K562 (cell line): Measurements from ENCODE around the gene TUBB2A. TPM values are rescaled to one million over a fixed set of nuclear protein-coding genes. Genes with fewer than 3 reads are reported as not detected.

Experiments used
- ADNP ChIP-seq: fragments of 200-800 bp; sonication (Bioruptor generic); IDR thresholded peaks from 2 replicates; pipeline ENCODE4 v1.6.1; 2016; ENCODE audit warnings: missing genetic modification characterization, missing compliant biosample characterization
- ATF7 ChIP-seq: fragments of 450-650 bp; IDR thresholded peaks from 2 replicates; pipeline ENCODE4 v1.7.1; 2014; ENCODE audit warnings: mild to moderate bottlenecking, moderate library complexity
- KDM5B ChIP-seq: fragments of 200-600 bp; sonication (generic); IDR thresholded peaks from 2 replicates; pipeline ENCODE4 v1.6.1; 2012; ENCODE audit warnings: low read depth, mild to moderate bottlenecking, moderate library complexity, low read length, control low read depth, inconsistent platforms; ENCODE audit not compliant: insufficient replicate concordance
- MEF2D ChIP-seq: conservative IDR thresholded peaks from 2 replicates; pipeline ENCODE4 v1.6.1; 2016; ENCODE audit warnings: low read depth, missing genetic modification characterization, missing compliant biosample characterization
- NCOA1 ChIP-seq: fragments of 450-650 bp; IDR thresholded peaks from 2 replicates; pipeline ENCODE4 v1.6.1; 2016; ENCODE audit warnings: low read depth
- NCOA2 ChIP-seq, 2 experiments: fragments of 450-650 bp; IDR thresholded peaks; 2 replicates each; pipeline ENCODE4 v1.6.1; 2018; ENCODE audit warnings: mild to moderate bottlenecking in 2 of 2, moderate library complexity in 1 of 2; ENCODE audit not compliant: partially characterized antibody in 2 of 2
- NFE2L1 ChIP-seq: fragments of 450-650 bp; IDR thresholded peaks from 2 replicates; pipeline ENCODE4 v1.6.1; 2016; ENCODE audit warnings: missing genetic modification characterization, low read depth, mild to moderate bottlenecking, missing compliant biosample characterization, moderate library complexity, borderline replicate concordance
- NUFIP1 ChIP-seq: fragments of 450-650 bp; IDR thresholded peaks from 2 replicates; pipeline ENCODE4 v1.6.1; 2018; ENCODE audit not compliant: partially characterized antibody
- RAD21 ChIP-seq, 2 experiments: fragments of 250-450 bp in 1 of 2; fragments of 450-650 bp in 1 of 2; sonication (Bioruptor Pico) in 1 of 2; formaldehyde crosslinking in 1 of 2; IDR thresholded peaks in 1 of 2; conservative IDR thresholded peaks in 1 of 2; 2 replicates each; pipeline versions ENCODE4 v1.4.0 to v1.8.0; 2020 to 2022; ENCODE audit warnings: mild to moderate bottlenecking in 2 of 2, moderate library complexity in 1 of 2
- SMARCA5 ChIP-seq: fragments of 450-650 bp; IDR thresholded peaks from 2 replicates; pipeline ENCODE4 v1.6.1; 2016
- SP2 ChIP-seq: IDR thresholded peaks from 2 replicates; pipeline ENCODE4 v1.6.1; 2011; ENCODE audit warnings: mild to moderate bottlenecking, low read depth, low read length, moderate library complexity; ENCODE audit not compliant: poor library complexity, severe bottlenecking; ENCODE audit errors: extremely low read depth
- THRAP3 ChIP-seq: fragments of 450-650 bp; IDR thresholded peaks from 2 replicates; pipeline ENCODE4 v1.6.1; 2016; ENCODE audit warnings: mild to moderate bottlenecking, inconsistent platforms, borderline replicate concordance
- ZBTB1 ChIP-seq: sonication (generic); formaldehyde crosslinking; IDR thresholded peaks from 2 replicates; pipeline ENCODE4 v1.8.1; 2023; ENCODE audit warnings: missing genetic modification reagents, low read depth, mild to moderate bottlenecking, borderline replicate concordance
- ZFP1 ChIP-seq: fragments of 450-650 bp; formaldehyde crosslinking; IDR thresholded peaks from 2 replicates; pipeline ENCODE4 v1.4.0; 2020; ENCODE audit warnings: mild to moderate bottlenecking, mixed read lengths
- ZNF644 ChIP-seq: fragments of 200-800 bp; sonication (Bioruptor generic); IDR thresholded peaks from 2 replicates; pipeline ENCODE4 v1.6.1; 2016; ENCODE audit warnings: low read depth, missing genetic modification characterization, missing compliant biosample characterization
- ZNF764 ChIP-seq: fragments of 250-450 bp; sonication (Bioruptor Pico); IDR thresholded peaks from 2 replicates; pipeline ENCODE4 v1.4.0; 2020; ENCODE audit warnings: low read depth, mild to moderate bottlenecking, moderate library complexity
- polyA plus RNA-seq, 8 experiments: library from polyadenylated mRNA; depleted of rRNA in 4 of 8; stranded (reverse) in 5 of 8; unstranded in 3 of 8; fragments of >200 nt; fragmentation: Nextera tagmentation in 2 of 8; fragmentation: Illumina TruSeq in 1 of 8; extraction: Ambion mirVana in 2 of 8; extraction: Trizol in 1 of 8; gene quantifications; 2 replicates each; pipeline versions ENCODE4 v1.2.1 to v1.2.3, GENCODE V29; 2011 to 2014; ENCODE audit warnings: inconsistent platforms in 1 of 8, missing spikeins in 1 of 8
- total RNA-seq, 7 experiments: library from RNA; depleted of rRNA in 6 of 7; stranded (reverse); fragments of >200 nt in 6 of 7; fragmentation: Illumina TruSeq in 2 of 7; extraction: Trizol in 2 of 7; gene quantifications; 2 replicates each; pipeline versions ENCODE4 v1.2.1 to v1.2.3, GENCODE V29; 2011 to 2021; ENCODE audit warnings: low replicate concordance in 1 of 7
- TF ChIP-seq, protein P1 (sequence below), 2 experiments: IDR thresholded peaks; 2 replicates each; pipeline ENCODE4 v1.6.1; 2012; ENCODE audit warnings: improper control_type of control experiment in 2 of 2, low read depth in 2 of 2, low read length in 2 of 2, borderline replicate concordance in 1 of 2
- TF ChIP-seq, protein P2 (sequence below): fragments of 250-450 bp; sonication (Bioruptor Pico); IDR thresholded peaks from 2 replicates; pipeline ENCODE4 v1.5.0; 2022; ENCODE audit warnings: mild to moderate bottlenecking
- TF ChIP-seq, protein P3 (sequence below): fragments of 450-650 bp; IDR thresholded peaks from 2 replicates; pipeline ENCODE4 v1.6.1; 2018; ENCODE audit not compliant: partially characterized antibody

Gene TUBB2A
- total and polyA plus RNA-seq, 9 of the 15 experiments (the other 6 are each of a cell fraction or from before 2014, with no cell fraction given) = 3.6 to 92.1 (median 45.6) TPM

DNA sequence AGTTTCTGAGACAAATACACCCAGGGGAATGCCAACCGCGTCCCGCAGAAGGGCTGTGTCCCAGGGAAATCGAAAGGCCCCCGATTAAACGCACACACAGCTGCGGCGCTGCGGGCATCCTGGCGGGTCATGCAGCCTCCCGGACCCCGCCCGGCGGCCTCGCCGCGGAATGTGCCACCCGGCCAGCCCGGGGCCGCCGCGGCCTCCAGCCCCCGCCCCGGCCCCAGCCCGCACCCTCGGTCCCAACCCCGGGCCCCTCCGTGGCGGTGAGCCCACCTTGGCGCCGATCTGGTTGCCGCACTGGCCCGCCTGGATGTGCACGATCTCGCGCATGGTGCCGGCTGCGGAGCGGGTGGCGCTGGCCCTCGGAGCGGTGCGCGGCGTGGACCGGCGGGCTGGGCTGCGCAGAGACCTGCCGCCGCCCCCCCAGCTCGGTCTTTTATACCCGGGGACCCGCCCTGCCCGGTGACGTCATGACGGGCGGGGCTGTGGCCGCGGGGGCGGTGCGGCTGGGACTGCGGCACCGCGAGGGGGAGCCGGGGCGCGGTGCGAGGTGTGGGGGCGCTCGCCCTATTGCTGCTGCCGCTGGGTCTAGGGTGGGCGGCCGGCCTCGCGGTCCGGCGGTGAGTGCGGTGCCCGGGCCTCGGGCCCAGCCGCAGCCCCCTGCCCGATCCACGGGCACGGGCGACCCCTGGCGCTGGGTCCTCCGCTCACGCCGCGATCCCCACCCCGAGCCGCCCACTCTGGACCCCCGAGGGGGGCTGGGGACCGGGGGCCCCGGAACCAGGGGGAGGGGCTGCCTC, at the start of gene TUBB2A (continued):
- TF ChIP-seq SP2 = no peak
- TF ChIP-seq, protein P1, sequence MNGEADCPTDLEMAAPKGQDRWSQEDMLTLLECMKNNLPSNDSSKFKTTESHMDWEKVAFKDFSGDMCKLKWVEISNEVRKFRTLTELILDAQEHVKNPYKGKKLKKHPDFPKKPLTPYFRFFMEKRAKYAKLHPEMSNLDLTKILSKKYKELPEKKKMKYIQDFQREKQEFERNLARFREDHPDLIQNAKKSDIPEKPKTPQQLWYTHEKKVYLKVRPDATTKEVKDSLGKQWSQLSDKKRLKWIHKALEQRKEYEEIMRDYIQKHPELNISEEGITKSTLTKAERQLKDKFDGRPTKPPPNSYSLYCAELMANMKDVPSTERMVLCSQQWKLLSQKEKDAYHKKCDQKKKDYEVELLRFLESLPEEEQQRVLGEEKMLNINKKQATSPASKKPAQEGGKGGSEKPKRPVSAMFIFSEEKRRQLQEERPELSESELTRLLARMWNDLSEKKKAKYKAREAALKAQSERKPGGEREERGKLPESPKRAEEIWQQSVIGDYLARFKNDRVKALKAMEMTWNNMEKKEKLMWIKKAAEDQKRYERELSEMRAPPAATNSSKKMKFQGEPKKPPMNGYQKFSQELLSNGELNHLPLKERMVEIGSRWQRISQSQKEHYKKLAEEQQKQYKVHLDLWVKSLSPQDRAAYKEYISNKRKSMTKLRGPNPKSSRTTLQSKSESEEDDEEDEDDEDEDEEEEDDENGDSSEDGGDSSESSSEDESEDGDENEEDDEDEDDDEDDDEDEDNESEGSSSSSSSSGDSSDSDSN (IDR thresholded peaks at IDR 0.05; ENCODE audit: borderline replicate concordance in 1 of 2, low read depth in 2 of 2, low read length in 2 of 2) = 0 out of 4 replicates have a peak, but pooled peaks of 1 of the 2 experiments have one; percentile 33
- peak; percentile 71 to 74 for TF ChIP-seq RAD21 (CRISPR knock-in tag; conservative IDR thresholded peaks at IDR 0.05 in 1 of 2, IDR thresholded peaks at IDR 0.05 in 1 of 2)
- no peak for TF ChIP-seq MEF2D (tag)
- TF ChIP-seq, protein P2, sequence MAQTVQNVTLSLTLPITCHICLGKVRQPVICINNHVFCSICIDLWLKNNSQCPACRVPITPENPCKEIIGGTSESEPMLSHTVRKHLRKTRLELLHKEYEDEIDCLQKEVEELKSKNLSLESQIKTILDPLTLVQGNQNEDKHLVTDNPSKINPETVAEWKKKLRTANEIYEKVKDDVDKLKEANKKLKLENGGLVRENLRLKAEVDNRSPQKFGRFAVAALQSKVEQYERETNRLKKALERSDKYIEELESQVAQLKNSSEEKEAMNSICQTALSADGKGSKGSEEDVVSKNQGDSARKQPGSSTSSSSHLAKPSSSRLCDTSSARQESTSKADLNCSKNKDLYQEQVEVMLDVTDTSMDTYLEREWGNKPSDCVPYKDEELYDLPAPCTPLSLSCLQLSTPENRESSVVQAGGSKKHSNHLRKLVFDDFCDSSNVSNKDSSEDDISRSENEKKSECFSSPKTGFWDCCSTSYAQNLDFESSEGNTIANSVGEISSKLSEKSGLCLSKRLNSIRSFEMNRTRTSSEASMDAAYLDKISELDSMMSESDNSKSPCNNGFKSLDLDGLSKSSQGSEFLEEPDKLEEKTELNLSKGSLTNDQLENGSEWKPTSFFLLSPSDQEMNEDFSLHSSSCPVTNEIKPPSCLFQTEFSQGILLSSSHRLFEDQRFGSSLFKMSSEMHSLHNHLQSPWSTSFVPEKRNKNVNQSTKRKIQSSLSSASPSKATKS (CRISPR knock-in tag) = no peak
- peak; percentile 93 for TF ChIP-seq ZBTB1 (CRISPR knock-in tag)
- TF ChIP-seq ZNF644 = no peak
- no peak for TF ChIP-seq ZFP1 (CRISPR knock-in tag)
- TF ChIP-seq NCOA2 (IDR thresholded peaks at IDR 0.05; ENCODE audit: partially characterized antibody in 2 of 2) = no peak
- TF ChIP-seq ATF7 = peak; percentile 99
- TF ChIP-seq SMARCA5 = no peak
- TF ChIP-seq ZNF764 (CRISPR knock-in tag) = no peak
- TF ChIP-seq NUFIP1 = no peak
- TF ChIP-seq NFE2L1 (tag) = no peak
- peak; percentile 98 for TF ChIP-seq KDM5B
- no peak for TF ChIP-seq THRAP3
- TF ChIP-seq, protein P3, sequence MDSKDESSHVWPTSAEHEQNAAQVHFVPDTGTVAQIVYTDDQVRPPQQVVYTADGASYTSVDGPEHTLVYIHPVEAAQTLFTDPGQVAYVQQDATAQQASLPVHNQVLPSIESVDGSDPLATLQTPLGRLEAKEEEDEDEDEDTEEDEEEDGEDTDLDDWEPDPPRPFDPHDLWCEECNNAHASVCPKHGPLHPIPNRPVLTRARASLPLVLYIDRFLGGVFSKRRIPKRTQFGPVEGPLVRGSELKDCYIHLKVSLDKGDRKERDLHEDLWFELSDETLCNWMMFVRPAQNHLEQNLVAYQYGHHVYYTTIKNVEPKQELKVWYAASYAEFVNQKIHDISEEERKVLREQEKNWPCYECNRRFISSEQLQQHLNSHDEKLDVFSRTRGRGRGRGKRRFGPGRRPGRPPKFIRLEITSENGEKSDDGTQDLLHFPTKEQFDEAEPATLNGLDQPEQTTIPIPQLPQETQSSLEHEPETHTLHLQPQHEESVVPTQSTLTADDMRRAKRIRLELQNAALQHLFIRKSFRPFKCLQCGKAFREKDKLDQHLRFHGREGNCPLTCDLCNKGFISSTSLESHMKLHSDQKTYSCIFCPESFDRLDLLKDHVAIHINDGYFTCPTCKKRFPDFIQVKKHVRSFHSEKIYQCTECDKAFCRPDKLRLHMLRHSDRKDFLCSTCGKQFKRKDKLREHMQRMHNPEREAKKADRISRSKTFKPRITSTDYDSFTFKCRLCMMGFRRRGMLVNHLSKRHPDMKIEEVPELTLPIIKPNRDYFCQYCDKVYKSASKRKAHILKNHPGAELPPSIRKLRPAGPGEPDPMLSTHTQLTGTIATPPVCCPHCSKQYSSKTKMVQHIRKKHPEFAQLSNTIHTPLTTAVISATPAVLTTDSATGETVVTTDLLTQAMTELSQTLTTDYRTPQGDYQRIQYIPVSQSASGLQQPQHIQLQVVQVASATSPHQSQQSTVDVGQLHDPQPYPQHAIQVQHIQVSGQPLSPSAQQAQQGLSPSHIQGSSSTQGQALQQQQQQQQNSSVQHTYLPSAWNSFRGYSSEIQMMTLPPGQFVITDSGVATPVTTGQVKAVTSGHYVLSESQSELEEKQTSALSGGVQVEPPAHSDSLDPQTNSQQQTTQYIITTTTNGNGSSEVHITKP = no peak
- no peak for TF ChIP-seq ADNP (tag)
- no peak for TF ChIP-seq NCOA1
